Heart right ventricle (tissue), 16 donors: Measurements from ENCODE around the gene DNAH1. TPM values are rescaled to one million over a fixed set of nuclear protein-coding genes. Genes with fewer than 3 reads are reported as not detected.
A peak's percentile ranks its signal among the peaks of the same experiment; 100 is the strongest.

Experiments used
- ATAC-seq, 8 donors: fragments of 200-7000 bp; cut with Tn5 transposase; one replicate each; pipeline ENCODE4 v1.9.1; 2020; ENCODE audit warnings: mild to moderate bottlenecking in 8 of 8, moderate library complexity in 8 of 8, moderate number of reproducible peaks in 1 of 8
- DNase-seq, 2 donors: peaks; one replicate each; pipeline ENCODE4 v3.0.0-alpha.2; 2020
- H3K27ac ChIP-seq, 10 donors: fragments of 200-600 bp; sonication (generic) in 2 of 10; one replicate each; pipeline versions ENCODE4 v1.5.0 to v1.8.0; 2020 to 2022; ENCODE audit warnings: mild to moderate bottlenecking in 3 of 10
- H3K27me3 ChIP-seq, 7 donors: fragments of 200-600 bp; one replicate each; pipeline ENCODE4 v1.8.0; 2021 to 2022; ENCODE audit warnings: mild to moderate bottlenecking in 2 of 7
- H3K36me3 ChIP-seq, 9 donors: fragments of 200-600 bp; sonication (generic) in 1 of 9; one replicate each; pipeline versions ENCODE4 v1.5.0 to v1.8.0; 2020 to 2022; ENCODE audit warnings: mild to moderate bottlenecking in 2 of 9
- H3K4me1 ChIP-seq, 9 donors: fragments of 200-600 bp; sonication (generic) in 1 of 9; one replicate each; pipeline versions ENCODE4 v1.5.0 to v1.8.0; 2020 to 2022; ENCODE audit warnings: mild to moderate bottlenecking in 4 of 9
- H3K4me3 ChIP-seq, 10 donors: fragments of 200-600 bp; sonication (generic) in 2 of 10; one replicate each; pipeline versions ENCODE4 v1.5.0 to v1.8.0; 2020 to 2022; ENCODE audit warnings: mild to moderate bottlenecking in 7 of 10, moderate library complexity in 2 of 10
- H3K9me3 ChIP-seq, 11 donors: fragments of 200-600 bp in 10 of 11; sonication (generic) in 2 of 11; one replicate each; pipeline versions ENCODE4 v1.5.0 to v1.8.0; 2013 to 2022; ENCODE audit warnings: mild to moderate bottlenecking in 2 of 11, control low read depth in 1 of 11, moderate library complexity in 1 of 11
- CTCF ChIP-seq, 9 donors: fragments of 200-600 bp; sonication (generic) in 2 of 9; IDR thresholded peaks; one replicate each; pipeline versions ENCODE4 v1.5.0 to v1.8.0; 2021 to 2022; ENCODE audit warnings: antibody characterized with exemption in 9 of 9, mild to moderate bottlenecking in 5 of 9, moderate library complexity in 1 of 9
- WGBS, 2 donors: extraction: QIAGEN DNeasy Blood & Tissue Kit; methylation state at CpG; one replicate each; pipeline ENCODE4 v1.1.7; 2013; ENCODE audit warnings: inconsistent platforms in 1 of 2; 5-methylcytosine and 5-hydroxymethylcytosine counted together
- intact Hi-C, 10 donors: fragments of 100-400 bp; cut with DNase I; formaldehyde crosslinking; loops; one replicate each; pipeline versions ENCODE4 v1.11.1 to v1.14.2; 2022
- polyA plus RNA-seq, 2 donors: library from polyadenylated mRNA; stranded (reverse); fragments of 200-250 nt; gene quantifications; one replicate each; pipeline ENCODE4 v1.2.3, GENCODE V29; 2013
- total RNA-seq, 10 donors: library from RNA; stranded (reverse); fragmentation: NEBNext Ultra II Directional in 3 of 10; extraction: Animal tissue kit (Norgen Biotek cat#: 25700) in 3 of 10; gene quantifications; one replicate each; pipeline versions ENCODE4 v1.2.1 to v1.2.4, GENCODE V29; 2021 to 2023
- donor health status: Arrhythmogenic right ventricular cardiomyopathy.
- donor health status: ischemic (EF 13 %, LVEDD 7.1; RV severe dilation, severe dysfunction).
- donor health status: healthy with polysubstance abuse.
- donor health status: DM: no; HTN: yes; CAD: no.
- donor health status: DM: no; HTN: no; CAD: no.
- donor health status: ischemic (EF 25% LVEDD 6.9; RV normal size, moderate dysfunction).
- donor health status: ischemic (EF 25% LVEDD 5.7; RV mildly dilated, moderate dysfunction).
- donor health status: healthy.
- donor health status: DM: yes; HTN: yes; CAD: no.
- donor health status: Ischemic cardiomyopathy.
- donor health status: ischemic (EF 35%, LVEDD 5.7; RV mildly dilated, moderate dysfunction).
- donor health status: nonischemic (EF 11% LVEDD 7.7; RV severe dilation, severe dysfunction).
- donor health status: DM: yes; HTN: yes; CAD: no.
- donor health status: PGD.
- donor health status: ischemic (EF 29% LVEDD 5.4; RV normal size, mild dysfunction).
- donor health status: nonischemic (EF 23%, LVEDD 6.1; RV moderate dilation, normal function).

The DNAH1 gene
- total and polyA plus RNA-seq, 12 donors: 0.99 to 6.4 (median 2.8) TPM

GRCh38 chr3:52372822-52373504 is 56.8 kb downstream of the DNAH1 start:
- peak; percentile 38 to 50 for DNase-seq
- 39 to 42% methylated on average over 40 of the region's 40 CpGs for WGBS, 2 donors
- peak overlapping the region in 7 of 10 donors; percentile 5 to 28 (median 22) for H3K4me3 ChIP-seq
- H3K27me3 ChIP-seq: no peaks in the 10 kb centered on the region
- H3K9me3 ChIP-seq: no peaks in the 10 kb centered on the region
- peak in 1 of 9 donors; percentile 16 for TF ChIP-seq CTCF (IDR thresholded peaks at IDR 0.05)
- ATAC-seq: peak in 5 of 8 donors; percentile 15 to 53 (median 23)
- peaks cover 0 to 42% (median 0%) of the 10 kb centered on the region in 9 donors for H3K36me3 ChIP-seq
- H3K27ac ChIP-seq: peak overlapping the region in 3 of 10 donors; percentile 9 to 46 (median 26)
- intact Hi-C loops: no loop called here
- peaks cover 0 to 13% (median 6%) of the 10 kb centered on the region in 9 donors for H3K4me1 ChIP-seq

- DNase-seq (no peak), ATAC-seq (no peak)
- intact Hi-C loops: no loop called here
- Histone ChIP-seq H3K27me3 (no peaks in the 10 kb centered on the region), H3K27ac (peak overlapping the region in 2 of 10 donors; percentile 9 to 26), H3K9me3 (no peaks in the 10 kb centered on the region), H3K4me1 (peaks cover 0 to 12% (median 6%) of the 10 kb centered on the region in 9 donors), H3K36me3 (peaks cover 0 to 39% (median 0%) of the 10 kb centered on the region in 9 donors), H3K4me3 (peak overlapping the region in 4 of 10 donors; percentile 20 to 28 (median 24))
- WGBS, 2 donors: 76 to 77% methylated on average over 6 of the region's 6 CpGs
- no peak for TF ChIP-seq CTCF (IDR thresholded peaks at IDR 0.05)
Observed at GRCh38 chr3:52373676-52374075, 57.6 kb downstream of the DNAH1 start.

- Histone ChIP-seq H3K27ac (no peak overlapping the region), H3K4me1 (peaks cover 0 to 12% (median 6%) of the 10 kb centered on the region in 9 donors), H3K4me3 (no peak overlapping the region), H3K36me3 (peaks cover 0 to 34% (median 0%) of the 10 kb centered on the region in 9 donors), H3K27me3 (no peaks in the 10 kb centered on the region), H3K9me3 (no peaks in the 10 kb centered on the region)
- no peak for TF ChIP-seq CTCF (IDR thresholded peaks at IDR 0.05)
- no peak for ATAC-seq
- WGBS, 2 donors: 98% methylated on average over 2 of the region's 2 CpGs
- intact Hi-C loops: no loop called here
- no peak for DNase-seq
Observed at GRCh38 chr3:52374173-52374572, 58.1 kb downstream of the DNAH1 start.

GRCh38 chr3:52379610-52380009 is 63.5 kb downstream of the DNAH1 start:
- intact Hi-C loops: no loop called here
- no peak overlapping the region for H3K27ac ChIP-seq
- TF ChIP-seq CTCF (IDR thresholded peaks at IDR 0.05): no peak
- H3K36me3 ChIP-seq: peaks cover 0 to 14% (median 0%) of the 10 kb centered on the region in 9 donors
- no peaks in the 10 kb centered on the region for H3K4me1 ChIP-seq
- peak in 5 of 8 donors; percentile 17 to 63 (median 51) for ATAC-seq
- WGBS, 2 donors: 79% methylated on average over 10 of the region's 10 CpGs
- H3K4me3 ChIP-seq: no peak overlapping the region
- H3K9me3 ChIP-seq: no peaks in the 10 kb centered on the region
- H3K27me3 ChIP-seq: no peaks in the 10 kb centered on the region
- no peak for DNase-seq
